Osteoblast (primary cell): ENCODE measurements around the gene RHOC. TPM values are rescaled to one million over a fixed set of nuclear protein-coding genes. Genes with fewer than 3 reads are reported as not detected.

Experiments used
- DNase-seq: peaks from one replicate; pipeline ENCODE4 v3.0.0; 2011; ENCODE audit warnings: low spot score, mixed read lengths; ENCODE audit not compliant: insufficient read length; ENCODE audit errors: missing footprints
- H2AFZ ChIP-seq: 2 replicates; pipeline ENCODE4 v1.6.0; 2011; ENCODE audit warnings: mild to moderate bottlenecking, low read length
- H3K27ac ChIP-seq: 2 replicates; pipeline ENCODE4 v1.5.1; 2011; ENCODE audit warnings: mild to moderate bottlenecking, low read depth, low read length, moderate library complexity
- H3K27me3 ChIP-seq: 2 replicates; pipeline ENCODE4 v1.6.0; 2012; ENCODE audit warnings: mild to moderate bottlenecking, control low read depth, inconsistent platforms, low read length, moderate library complexity; ENCODE audit not compliant: insufficient read depth
- H3K36me3 ChIP-seq: 2 replicates; pipeline ENCODE4 v1.5.1; 2011; ENCODE audit warnings: mild to moderate bottlenecking, low read length, control low read depth, moderate library complexity; ENCODE audit not compliant: insufficient read depth
- H3K4me1 ChIP-seq: 2 replicates; pipeline ENCODE4 v1.5.1; 2011; ENCODE audit warnings: mild to moderate bottlenecking, low read length, control low read depth, moderate library complexity; ENCODE audit not compliant: insufficient read depth
- H3K4me2 ChIP-seq: 2 replicates; pipeline ENCODE4 v1.6.0; 2011; ENCODE audit warnings: mild to moderate bottlenecking, low read length; ENCODE audit not compliant: insufficient read depth
- H3K4me3 ChIP-seq: fragments of 200-600 bp; sonication (generic); 3 replicates; pipeline ENCODE4 v1.5.1; 2012; ENCODE audit warnings: mild to moderate bottlenecking, low read length, inconsistent platforms; ENCODE audit not compliant: insufficient read depth
- H3K79me2 ChIP-seq: 2 replicates; pipeline ENCODE4 v1.6.0; 2012; ENCODE audit warnings: mild to moderate bottlenecking, low read length, control low read depth, inconsistent platforms; ENCODE audit not compliant: insufficient read depth
- H3K9me3 ChIP-seq: 2 replicates; pipeline ENCODE4 v1.5.1; 2011; ENCODE audit warnings: low read depth, low read length, control low read depth
- H4K20me1 ChIP-seq: 2 replicates; pipeline ENCODE4 v1.6.0; 2012; ENCODE audit warnings: mild to moderate bottlenecking, low read length, control low read depth; ENCODE audit not compliant: insufficient read depth
- total RNA-seq: library from RNA; depleted of rRNA; stranded (reverse); fragments of >200 nt; gene quantifications from 2 replicates; pipeline ENCODE4 v1.2.3, GENCODE V29; 2012
- TF ChIP-seq, protein P1 (sequence below): IDR thresholded peaks from 2 replicates; pipeline ENCODE4 v1.5.1; 2011; ENCODE audit warnings: mild to moderate bottlenecking, low read depth, low read length, moderate library complexity; ENCODE audit errors: extremely low read depth

RHOC gene
- total RNA-seq, 1 donor = 325 TPM

DNA sequence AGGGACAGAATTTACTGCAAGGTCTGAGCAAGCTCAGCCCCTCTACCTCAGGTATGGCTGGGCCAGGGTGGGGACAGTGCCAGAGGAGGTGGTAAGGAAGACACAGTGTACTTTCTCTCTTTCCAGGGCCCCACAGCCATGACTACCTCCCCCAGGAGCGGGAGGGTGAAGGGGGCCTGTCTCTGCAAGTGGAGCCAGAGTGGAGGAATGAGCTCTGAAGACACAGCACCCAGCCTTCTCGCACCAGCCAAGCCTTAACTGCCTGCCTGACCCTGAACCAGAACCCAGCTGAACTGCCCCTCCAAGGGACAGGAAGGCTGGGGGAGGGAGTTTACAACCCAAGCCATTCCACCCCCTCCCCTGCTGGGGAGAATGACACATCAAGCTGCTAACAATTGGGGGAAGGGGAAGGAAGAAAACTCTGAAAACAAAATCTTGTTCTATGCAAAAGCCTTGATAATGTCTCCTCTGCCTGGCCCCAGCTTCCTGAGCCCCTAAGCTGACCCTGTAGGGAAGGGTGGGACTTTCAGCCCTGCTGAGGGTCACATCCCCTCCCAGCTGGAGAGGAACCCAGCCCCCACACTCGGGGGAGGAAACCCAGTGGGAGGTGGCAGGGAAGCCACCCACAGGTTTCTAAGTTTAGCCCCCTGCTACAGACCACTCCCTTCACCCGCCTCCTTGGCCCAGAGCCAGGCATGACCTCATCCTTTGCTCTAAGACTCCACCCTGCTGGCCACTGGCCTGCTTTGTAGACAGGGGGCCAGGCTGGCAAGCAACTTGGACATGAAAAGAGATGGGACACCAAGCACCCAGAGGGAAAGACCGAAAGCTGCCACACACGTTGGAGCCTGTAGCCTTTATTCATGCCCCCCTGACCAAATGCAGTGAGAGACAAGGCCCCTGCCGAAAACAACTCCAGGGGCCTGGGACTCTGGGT lies 6.4 kb downstream of the RHOC start:
- Histone ChIP-seq H3K36me3 (peaks cover 71% of the 10 kb centered on the region), H3K27me3 (no peaks in the 10 kb centered on the region), H3K4me3 (no peak overlapping the region), H3K9me3 (no peaks in the 10 kb centered on the region), H3K79me2 (peaks cover 39% of the 10 kb centered on the region), H3K4me2 (peak overlapping the region; percentile 27), H3K27ac (peak overlapping the region; percentile 59), H4K20me1 (peaks cover 44% of the 10 kb centered on the region), H2AFZ (no peak overlapping the region), H3K4me1 (peaks cover 57% of the 10 kb centered on the region)
- TF ChIP-seq, protein P1, sequence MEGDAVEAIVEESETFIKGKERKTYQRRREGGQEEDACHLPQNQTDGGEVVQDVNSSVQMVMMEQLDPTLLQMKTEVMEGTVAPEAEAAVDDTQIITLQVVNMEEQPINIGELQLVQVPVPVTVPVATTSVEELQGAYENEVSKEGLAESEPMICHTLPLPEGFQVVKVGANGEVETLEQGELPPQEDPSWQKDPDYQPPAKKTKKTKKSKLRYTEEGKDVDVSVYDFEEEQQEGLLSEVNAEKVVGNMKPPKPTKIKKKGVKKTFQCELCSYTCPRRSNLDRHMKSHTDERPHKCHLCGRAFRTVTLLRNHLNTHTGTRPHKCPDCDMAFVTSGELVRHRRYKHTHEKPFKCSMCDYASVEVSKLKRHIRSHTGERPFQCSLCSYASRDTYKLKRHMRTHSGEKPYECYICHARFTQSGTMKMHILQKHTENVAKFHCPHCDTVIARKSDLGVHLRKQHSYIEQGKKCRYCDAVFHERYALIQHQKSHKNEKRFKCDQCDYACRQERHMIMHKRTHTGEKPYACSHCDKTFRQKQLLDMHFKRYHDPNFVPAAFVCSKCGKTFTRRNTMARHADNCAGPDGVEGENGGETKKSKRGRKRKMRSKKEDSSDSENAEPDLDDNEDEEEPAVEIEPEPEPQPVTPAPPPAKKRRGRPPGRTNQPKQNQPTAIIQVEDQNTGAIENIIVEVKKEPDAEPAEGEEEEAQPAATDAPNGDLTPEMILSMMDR = no peak
- peak; percentile 96 for DNase-seq

DNA sequence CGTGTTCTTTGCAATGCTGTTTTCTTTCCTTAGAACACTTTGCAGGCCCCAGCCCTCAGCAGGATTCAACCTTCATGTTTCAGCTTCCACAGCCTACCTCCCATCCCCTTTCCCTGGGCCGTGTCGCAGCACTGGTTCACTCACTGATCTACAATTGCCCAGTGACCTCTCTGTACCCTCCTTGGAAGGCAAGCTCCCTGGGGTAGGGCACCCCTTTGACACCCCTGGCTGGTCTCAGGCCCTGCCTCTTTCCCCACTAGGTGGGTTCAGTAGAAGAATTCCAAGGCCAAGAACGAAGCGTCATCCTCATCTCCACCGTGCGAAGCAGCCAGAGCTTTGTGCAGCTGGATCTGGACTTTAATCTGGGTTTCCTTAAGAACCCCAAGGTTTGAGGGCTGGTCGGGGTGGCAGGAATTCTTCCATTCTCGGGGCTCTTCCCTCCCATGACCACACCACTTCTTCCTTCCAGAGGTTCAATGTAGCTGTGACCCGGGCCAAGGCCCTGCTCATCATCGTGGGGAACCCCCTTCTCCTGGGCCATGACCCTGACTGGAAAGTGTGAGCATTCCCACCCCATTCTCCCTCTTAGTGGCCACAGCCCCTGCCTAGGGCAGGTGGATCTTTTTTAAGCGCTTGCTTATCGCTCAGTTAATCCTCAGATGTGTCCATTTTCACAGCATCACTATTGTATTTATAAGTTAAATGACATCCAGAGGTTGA lies 7.3 kb downstream of the RHOC start:
- Histone ChIP-seq H2AFZ (no peak overlapping the region), H3K4me3 (no peak overlapping the region), H4K20me1 (peaks cover 40% of the 10 kb centered on the region), H3K27ac (peak overlapping the region; percentile 59), H3K4me1 (peaks cover 48% of the 10 kb centered on the region), H3K79me2 (peaks cover 30% of the 10 kb centered on the region), H3K27me3 (no peaks in the 10 kb centered on the region), H3K4me2 (no peak overlapping the region), H3K9me3 (no peaks in the 10 kb centered on the region), H3K36me3 (peaks cover 80% of the 10 kb centered on the region)
- TF ChIP-seq, protein P1 = no peak
- peak; percentile 68 for DNase-seq

DNA sequence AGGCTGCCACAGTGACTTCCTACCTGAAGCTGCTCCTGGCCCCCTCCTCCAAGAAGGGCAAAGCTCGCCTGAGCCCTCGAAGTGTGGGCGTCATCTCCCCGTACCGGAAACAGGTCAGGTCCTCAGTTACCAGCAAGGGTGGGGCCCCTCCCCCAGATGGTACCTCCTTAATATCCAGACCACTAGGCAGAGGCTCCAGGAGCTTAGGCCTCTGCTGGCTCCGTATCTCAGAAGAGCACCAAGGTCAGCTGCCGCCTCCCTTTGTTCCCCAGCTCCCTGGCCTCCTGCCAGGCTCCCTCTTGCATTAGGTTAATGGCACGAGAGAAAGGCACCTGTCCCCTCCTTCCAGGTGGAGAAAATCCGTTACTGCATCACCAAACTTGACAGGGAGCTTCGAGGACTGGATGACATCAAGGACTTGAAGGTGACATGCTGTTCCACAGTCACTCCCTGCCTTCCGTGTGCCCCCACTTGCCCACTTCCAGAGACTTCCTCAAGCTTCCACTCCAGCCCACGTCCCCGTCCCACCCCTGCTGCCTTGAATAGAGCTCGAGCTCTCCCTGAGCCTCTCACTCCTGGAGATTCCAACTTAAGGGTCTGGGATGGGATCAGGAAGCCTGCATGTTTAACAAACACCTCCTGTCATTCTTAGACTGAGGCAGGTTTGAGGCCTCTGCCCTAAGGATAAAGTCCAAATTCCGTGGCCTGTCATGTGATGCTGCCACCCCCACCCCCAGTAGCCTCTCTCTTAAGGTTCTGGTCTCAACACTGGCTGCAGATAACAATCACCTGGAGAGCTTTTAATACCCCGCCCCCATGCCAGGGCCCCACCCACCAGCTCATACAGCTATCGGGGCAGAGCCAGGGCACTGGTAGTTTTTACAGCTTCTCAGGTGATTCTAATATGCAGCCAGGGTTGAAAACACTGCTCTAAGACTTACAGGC lies 8.3 kb downstream of the RHOC start:
- no peak overlapping the region for H3K4me2 ChIP-seq
- no peaks in the 10 kb centered on the region for H3K27me3 ChIP-seq
- peaks cover 81% of the 10 kb centered on the region for H3K36me3 ChIP-seq
- peak; percentile 31 for DNase-seq
- peak overlapping the region; percentile 59 for H3K27ac ChIP-seq
- peaks cover 20% of the 10 kb centered on the region for H3K79me2 ChIP-seq
- peaks cover 38% of the 10 kb centered on the region for H3K4me1 ChIP-seq
- H2AFZ ChIP-seq = no peak overlapping the region
- H3K4me3 ChIP-seq = no peak overlapping the region
- TF ChIP-seq, protein P1 = no peak
- H4K20me1 ChIP-seq = peaks cover 31% of the 10 kb centered on the region
- no peaks in the 10 kb centered on the region for H3K9me3 ChIP-seq
